Activated effector memory CD4-positive, alpha-beta T cell treated with Interleukin-2 at 50 U/mL for 16 hours (primary cell): Measurements from ENCODE around the gene DRC1.
"Not testable (repeated sequence)": the region's sequence is repeated elsewhere in the genome, so short reads cannot be mapped to it uniquely, and the experiment has no call there.

Source experiments
- DNase-seq: peaks from one replicate; pipeline ENCODE4 v3.0.0-alpha.2; 2020

The DRC1 gene

GRCh38 chr2:26401739-26402541 is at the start of gene DRC1:
Gene DRC1, plus strand, starts transcription at chr2:26401920. Its CDS starts 70 bp downstream, at chr2:26401990.
- no peak for DNase-seq

GRCh38 chr2:26352892-26353291 is 48.8 kb upstream of the DRC1 start:
- DNase-seq, result no peak

GRCh38 chr2:26354469-26354868 is 47.3 kb upstream of the DRC1 start:
- not testable (repeated sequence) for DNase-seq

- DNase-seq, result no peak
Measured at GRCh38 chr2:26355038-26355995, 46.4 kb upstream of the DRC1 start.

- DNase-seq, result no peak
Measured at GRCh38 chr2:26356111-26356510, 45.6 kb upstream of the DRC1 start.

- no peak for DNase-seq
Measured at GRCh38 chr2:26356771-26357170, 44.9 kb upstream of the DRC1 start.

- no peak for DNase-seq
Measured at GRCh38 chr2:26359886-26360473, 41.7 kb upstream of the DRC1 start.

GRCh38 chr2:26363323-26363722 is 38.4 kb upstream of the DRC1 start:
- no peak for DNase-seq

GRCh38 chr2:26363958-26364357 is 37.8 kb upstream of the DRC1 start:
- DNase-seq, result no peak

GRCh38 chr2:26364669-26365068 is 37.1 kb upstream of the DRC1 start:
- no peak for DNase-seq

- no peak for DNase-seq
Measured at GRCh38 chr2:26366957-26367356, 34.8 kb upstream of the DRC1 start.

- not testable (repeated sequence) for DNase-seq
Measured at GRCh38 chr2:26369664-26370063, 32.1 kb upstream of the DRC1 start.

- DNase-seq, result not testable (repeated sequence)
Measured at GRCh38 chr2:26370909-26371308, 30.8 kb upstream of the DRC1 start.

GRCh38 chr2:26376799-26377198 is 24.9 kb upstream of the DRC1 start:
- DNase-seq, result no peak

- DNase-seq, result no peak
Measured at GRCh38 chr2:26380281-26380680, 21.4 kb upstream of the DRC1 start.

GRCh38 chr2:26382564-26382963 is 19.2 kb upstream of the DRC1 start:
- no peak for DNase-seq

- no peak for DNase-seq
Measured at GRCh38 chr2:26384183-26384582, 17.5 kb upstream of the DRC1 start.

GRCh38 chr2:26384597-26384996 is 17.1 kb upstream of the DRC1 start:
- DNase-seq, result no peak

GRCh38 chr2:26387189-26387588 is 14.5 kb upstream of the DRC1 start:
- DNase-seq, result no peak

GRCh38 chr2:26394694-26395093 is 7.0 kb upstream of the DRC1 start:
- DNase-seq, result no peak

- DNase-seq, result no peak
Measured at GRCh38 chr2:26395394-26395793, 6.3 kb upstream of the DRC1 start.

GRCh38 chr2:26396734-26397298 is 4.9 kb upstream of the DRC1 start:
- DNase-seq, result no peak

- no peak for DNase-seq
Measured at GRCh38 chr2:26399771-26400376, 1.8 kb upstream of the DRC1 start.
